Smooth muscle cell (in vitro differentiated cells): Measurements from ENCODE around the gene BAHCC1. TPM values are rescaled to one million over a fixed set of nuclear protein-coding genes. Genes with fewer than 3 reads are reported as not detected.

Experiments
- DNase-seq: peaks from one replicate; lab custom pipeline; 2025; ENCODE audit not compliant: unreplicated experiment; lab: John Stamatoyannopoulos, UW
- H2AFZ ChIP-seq: fragments of 200-600 bp; sonication (generic); 2 replicates; pipeline ENCODE4 v1.6.0; 2016; ENCODE audit warnings: antibody characterized with exemption, low read depth, mild to moderate bottlenecking
- H3F3A ChIP-seq: fragments of 200-600 bp; sonication (generic); 2 replicates; pipeline ENCODE4 v1.6.0; 2017; ENCODE audit warnings: antibody characterized with exemption, low read depth
- H3K27ac ChIP-seq: fragments of 200-600 bp; sonication (generic); 2 replicates; pipeline ENCODE4 v1.5.1; 2016; ENCODE audit warnings: low read depth, mild to moderate bottlenecking
- H3K27me3 ChIP-seq: fragments of 200-600 bp; sonication (generic); 2 replicates; pipeline ENCODE4 v1.6.1; 2016; ENCODE audit warnings: low read depth, mild to moderate bottlenecking
- H3K36me3 ChIP-seq: fragments of 200-600 bp; sonication (generic); 2 replicates; pipeline ENCODE4 v1.5.1; 2016; ENCODE audit warnings: low read depth
- H3K4me1 ChIP-seq: fragments of 200-600 bp; sonication (generic); 2 replicates; pipeline ENCODE4 v1.5.1; 2016; ENCODE audit warnings: low read depth
- H3K4me2 ChIP-seq: fragments of 200-600 bp; sonication (generic); 2 replicates; pipeline ENCODE4 v1.6.0; 2016; ENCODE audit warnings: mild to moderate bottlenecking
- H3K4me3 ChIP-seq: fragments of 200-600 bp; sonication (generic); 2 replicates; pipeline ENCODE4 v1.5.1; 2016; ENCODE audit warnings: mild to moderate bottlenecking
- H3K79me2 ChIP-seq: fragments of 200-600 bp; sonication (generic); 2 replicates; pipeline ENCODE4 v1.6.0; 2016; ENCODE audit warnings: low read depth, mild to moderate bottlenecking
- H3K9ac ChIP-seq: fragments of 200-600 bp; sonication (generic); 2 replicates; pipeline ENCODE4 v1.6.0; 2016; ENCODE audit warnings: low read depth
- H3K9me3 ChIP-seq: fragments of 200-600 bp; sonication (generic); replicated peaks from 2 replicates; pipeline ENCODE4 v1.5.1; 2016; ENCODE audit warnings: low read depth
- H4K20me1 ChIP-seq: fragments of 200-600 bp; sonication (generic); 2 replicates; pipeline ENCODE4 v1.6.0; 2016; ENCODE audit warnings: low read depth
- WGBS: methylation state at CpG from one replicate; pipeline ENCODE4 v1.1.7; 2016; ENCODE audit warnings: low lambda C conversion rate; 5-methylcytosine and 5-hydroxymethylcytosine counted together
- polyA plus RNA-seq: library from polyadenylated mRNA; unstranded; fragments of >200 nt; fragmentation: Nextera tagmentation; extraction: Ambion mirVana; gene quantifications from 2 replicates; pipeline ENCODE4 v1.2.1, GENCODE V29; 2016
- total RNA-seq: library from RNA; depleted of rRNA; stranded (reverse); fragments of >200 nt; gene quantifications from 2 replicates; pipeline ENCODE4 v1.2.3, GENCODE V29; 2014
- TF ChIP-seq, protein P1 (sequence below): fragments of 200-600 bp; sonication (generic); IDR thresholded peaks from 2 replicates; pipeline ENCODE4 v1.5.1; 2017; ENCODE audit warnings: borderline replicate concordance, mild to moderate bottlenecking, antibody characterized with exemption; ENCODE audit not compliant: insufficient read depth, poor library complexity, severe bottlenecking

BAHCC1 gene
- total and polyA plus RNA-seq, 2 experiments from 2014 or later, result 3.2 to 4.6 TPM

DNA sequence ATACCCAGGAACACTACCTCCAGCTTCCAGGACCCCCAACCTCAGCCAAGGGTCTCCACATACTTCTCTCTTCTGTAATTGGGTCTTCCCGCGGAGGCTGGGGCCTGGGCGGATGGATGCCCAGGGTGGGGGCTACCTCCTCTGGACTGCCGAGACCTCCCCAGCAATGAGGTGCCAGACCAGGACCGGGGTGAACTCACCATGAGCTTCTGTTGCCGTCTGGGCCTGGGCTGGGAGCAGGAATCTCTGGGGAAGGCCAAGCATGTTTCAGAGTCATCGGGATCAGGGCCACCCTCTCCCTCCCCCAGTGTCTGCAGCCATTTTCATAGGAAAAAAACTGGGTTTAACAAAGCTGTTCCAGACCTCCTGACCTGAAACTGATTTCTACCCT lies 10.3 kb upstream of the BAHCC1 start:
- Histone ChIP-seq H3K27me3 (no peaks in the 10 kb centered on the region), H3K4me2 (no peak overlapping the region), H3K9ac (no peak overlapping the region), H3F3A (peaks cover 12% of the 10 kb centered on the region), H3K36me3 (no peaks in the 10 kb centered on the region), H3K4me1 (peaks cover 28% of the 10 kb centered on the region), H3K9me3 (no peaks in the 10 kb centered on the region), H3K79me2 (peaks cover 14% of the 10 kb centered on the region), H2AFZ (no peak overlapping the region), H3K4me3 (no peak overlapping the region), H3K27ac (no peak overlapping the region), H4K20me1 (no peaks in the 10 kb centered on the region)
- WGBS, result 70% methylated on average over 7 of the region's 7 CpGs
- DNase-seq, result no peak
- TF ChIP-seq, protein P1, sequence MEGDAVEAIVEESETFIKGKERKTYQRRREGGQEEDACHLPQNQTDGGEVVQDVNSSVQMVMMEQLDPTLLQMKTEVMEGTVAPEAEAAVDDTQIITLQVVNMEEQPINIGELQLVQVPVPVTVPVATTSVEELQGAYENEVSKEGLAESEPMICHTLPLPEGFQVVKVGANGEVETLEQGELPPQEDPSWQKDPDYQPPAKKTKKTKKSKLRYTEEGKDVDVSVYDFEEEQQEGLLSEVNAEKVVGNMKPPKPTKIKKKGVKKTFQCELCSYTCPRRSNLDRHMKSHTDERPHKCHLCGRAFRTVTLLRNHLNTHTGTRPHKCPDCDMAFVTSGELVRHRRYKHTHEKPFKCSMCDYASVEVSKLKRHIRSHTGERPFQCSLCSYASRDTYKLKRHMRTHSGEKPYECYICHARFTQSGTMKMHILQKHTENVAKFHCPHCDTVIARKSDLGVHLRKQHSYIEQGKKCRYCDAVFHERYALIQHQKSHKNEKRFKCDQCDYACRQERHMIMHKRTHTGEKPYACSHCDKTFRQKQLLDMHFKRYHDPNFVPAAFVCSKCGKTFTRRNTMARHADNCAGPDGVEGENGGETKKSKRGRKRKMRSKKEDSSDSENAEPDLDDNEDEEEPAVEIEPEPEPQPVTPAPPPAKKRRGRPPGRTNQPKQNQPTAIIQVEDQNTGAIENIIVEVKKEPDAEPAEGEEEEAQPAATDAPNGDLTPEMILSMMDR, result no peak

DNA sequence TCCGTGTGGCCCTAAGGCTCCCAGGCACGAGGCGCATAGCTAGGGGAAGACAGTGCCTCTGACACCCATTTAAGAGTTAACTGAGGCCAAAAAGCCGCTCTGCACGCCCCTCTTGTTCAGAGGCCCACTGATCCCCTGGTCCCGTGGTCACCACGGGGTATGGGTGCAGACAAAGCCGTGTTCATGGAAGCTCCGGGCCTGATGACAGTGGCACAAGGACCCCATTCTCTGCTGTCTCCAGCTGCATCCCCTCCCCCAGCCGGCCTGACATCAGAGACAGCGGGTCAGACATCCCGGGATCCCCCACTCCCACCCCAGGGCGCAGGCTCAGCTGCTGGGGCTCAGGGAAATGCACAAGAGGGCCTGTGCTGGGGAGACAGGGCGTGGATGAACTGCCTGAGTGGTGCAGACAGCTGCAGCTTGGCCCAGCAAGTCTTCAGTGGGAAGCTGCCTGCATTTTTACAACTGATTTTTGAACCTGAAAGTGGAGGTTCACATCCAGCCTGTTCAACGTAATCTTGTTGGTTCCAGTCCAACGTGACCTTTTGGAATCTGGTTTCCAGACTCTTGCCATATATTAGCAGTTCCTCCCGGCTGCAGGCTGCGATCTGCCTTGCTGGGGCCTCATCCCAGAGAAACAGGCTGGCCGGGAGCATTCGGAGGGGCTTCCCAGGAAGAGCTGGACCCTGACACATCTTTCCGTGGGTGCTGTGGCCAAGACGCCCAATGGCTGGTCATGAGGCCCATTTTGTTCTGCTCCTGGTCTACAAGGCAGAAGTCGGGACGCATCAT lies 9.7 kb upstream of the BAHCC1 start:
- no peaks in the 10 kb centered on the region for H4K20me1 ChIP-seq
- no peak overlapping the region for H3K4me3 ChIP-seq
- H3K79me2 ChIP-seq, result peaks cover 20% of the 10 kb centered on the region
- H2AFZ ChIP-seq, result no peak overlapping the region
- DNase-seq, result no peak
- H3K27me3 ChIP-seq, result no peaks in the 10 kb centered on the region
- peak overlapping the region; percentile 99 for H3K4me2 ChIP-seq
- 66% methylated on average over 24 of the region's 24 CpGs for WGBS
- peaks cover 12% of the 10 kb centered on the region for H3F3A ChIP-seq
- H3K9me3 ChIP-seq, result no peaks in the 10 kb centered on the region
- no peaks in the 10 kb centered on the region for H3K36me3 ChIP-seq
- H3K9ac ChIP-seq, result no peak overlapping the region
- H3K27ac ChIP-seq, result peak overlapping the region; percentile 94
- TF ChIP-seq, protein P1, result no peak
- peaks cover 34% of the 10 kb centered on the region for H3K4me1 ChIP-seq

DNA sequence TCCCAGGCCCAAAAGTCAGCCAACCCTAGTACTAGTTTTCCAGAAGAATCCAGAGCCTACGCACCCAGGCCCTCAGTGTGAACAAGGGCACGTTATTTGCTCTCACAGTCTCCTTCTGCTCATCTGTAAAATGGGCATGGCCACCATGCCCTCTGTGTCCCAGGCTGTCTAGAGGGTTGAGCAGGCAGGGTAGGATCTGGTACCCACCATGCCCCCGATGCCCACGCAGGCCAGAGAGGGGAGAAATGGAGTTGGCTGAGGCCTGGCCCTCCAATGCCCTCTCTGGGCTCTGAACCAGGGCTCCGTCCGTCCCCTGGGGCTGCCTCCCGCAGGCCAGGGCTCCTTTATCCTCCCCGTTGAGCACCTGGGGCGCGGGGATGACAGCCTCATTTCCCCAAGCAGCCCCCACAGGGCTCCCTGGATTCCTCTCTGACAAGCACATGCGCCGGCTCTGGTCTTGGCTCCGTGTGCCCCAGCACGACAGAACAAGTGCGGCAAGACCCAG lies 9.1 kb upstream of the BAHCC1 start:
- H3K9me3 ChIP-seq, result no peaks in the 10 kb centered on the region
- H3K27me3 ChIP-seq, result no peaks in the 10 kb centered on the region
- no peaks in the 10 kb centered on the region for H3K36me3 ChIP-seq
- no peak for DNase-seq
- H3K4me3 ChIP-seq, result peak overlapping the region; percentile 74
- 42% methylated on average over 14 of the region's 15 CpGs for WGBS
- H3F3A ChIP-seq, result peaks cover 12% of the 10 kb centered on the region
- H3K9ac ChIP-seq, result peak overlapping the region; percentile 93
- H3K79me2 ChIP-seq, result peaks cover 26% of the 10 kb centered on the region
- H3K4me1 ChIP-seq, result peaks cover 39% of the 10 kb centered on the region
- peak overlapping the region; percentile 99 for H3K4me2 ChIP-seq
- no peaks in the 10 kb centered on the region for H4K20me1 ChIP-seq
- TF ChIP-seq, protein P1, result no peak
- H3K27ac ChIP-seq, result peak overlapping the region; percentile 94
- no peak overlapping the region for H2AFZ ChIP-seq
